Fibroblast of the aortic adventitia (primary cell): Measurements from ENCODE around the gene ALMS1. TPM values are rescaled to one million over a fixed set of nuclear protein-coding genes. Genes with fewer than 3 reads are reported as not detected.
"Not testable (repeated sequence)": the region's sequence is repeated elsewhere in the genome, so short reads cannot be mapped to it uniquely, and the experiment has no call there.

Source experiments
- DNase-seq: peaks from one replicate; pipeline ENCODE4 v3.0.0-alpha.2; 2010; ENCODE audit warnings: low read depth
- H3K4me3 ChIP-seq: 2 replicates; pipeline ENCODE4 v1.5.1; 2011; ENCODE audit warnings: low read depth, mild to moderate bottlenecking, control low read depth, low read length, moderate library complexity
- CTCF ChIP-seq: IDR thresholded peaks from 2 replicates; pipeline ENCODE4 v1.5.1; 2011; ENCODE audit warnings: mild to moderate bottlenecking, low read length, control low read depth, inconsistent platforms; ENCODE audit not compliant: insufficient read depth
- total RNA-seq: library from RNA; depleted of rRNA; stranded (reverse); fragments of >200 nt; gene quantifications from 2 replicates; pipeline ENCODE4 v1.2.3, GENCODE V29; 2012; ENCODE audit warnings: low replicate concordance

Gene ALMS1
- total RNA-seq, 1 donor, result 28.2 TPM

- H3K4me3 ChIP-seq, result no peak overlapping the region
- DNase-seq, result no peak
- TF ChIP-seq CTCF, result no peak
Measured at GRCh38 chr2:73611867-73612266, 226.2 kb downstream of the ALMS1 start.

DNA sequence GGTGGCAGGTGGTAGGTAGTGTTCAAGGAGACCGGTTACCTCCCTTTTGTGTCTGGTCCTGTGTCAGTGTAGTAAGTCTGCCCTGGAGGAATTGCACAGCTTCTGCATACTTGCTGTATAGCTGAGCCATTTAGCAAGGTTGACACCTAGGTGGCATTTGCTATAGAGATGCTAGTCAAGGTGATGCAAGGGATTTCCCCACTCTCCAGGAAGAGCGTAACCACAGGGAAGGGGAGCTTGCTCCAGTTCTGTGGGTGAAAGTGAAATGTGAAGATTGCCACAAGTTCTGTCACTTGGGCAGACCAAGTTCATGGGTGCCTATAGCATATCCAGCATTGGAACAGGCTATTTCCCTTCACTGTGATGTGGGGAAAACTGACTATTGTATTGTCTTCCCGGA lies 228.5 kb downstream of the ALMS1 start:
- no peak for DNase-seq
- TF ChIP-seq CTCF, result no peak
- no peak overlapping the region for H3K4me3 ChIP-seq

DNA sequence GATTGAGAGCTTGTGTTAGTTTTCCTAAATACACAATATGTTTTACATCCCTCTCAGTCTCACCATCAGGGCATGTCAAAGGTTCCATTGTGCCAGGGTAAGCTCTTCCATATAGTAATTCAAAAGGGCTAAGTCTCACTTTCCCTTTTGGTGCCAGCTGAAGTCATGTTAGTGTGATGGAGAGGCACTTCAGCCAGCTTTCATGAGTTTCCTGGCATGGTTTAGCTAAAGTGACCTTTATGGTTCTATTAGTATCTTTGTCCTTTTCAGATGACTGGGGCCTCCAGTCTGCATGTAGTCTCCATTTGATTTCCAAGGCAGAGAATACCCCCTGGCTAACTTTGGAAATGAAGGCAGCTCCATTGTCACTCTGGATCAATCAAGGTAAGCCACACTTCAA lies 229.4 kb downstream of the ALMS1 start:
- H3K4me3 ChIP-seq, result no peak overlapping the region
- TF ChIP-seq CTCF, result no peak
- DNase-seq, result no peak

DNA sequence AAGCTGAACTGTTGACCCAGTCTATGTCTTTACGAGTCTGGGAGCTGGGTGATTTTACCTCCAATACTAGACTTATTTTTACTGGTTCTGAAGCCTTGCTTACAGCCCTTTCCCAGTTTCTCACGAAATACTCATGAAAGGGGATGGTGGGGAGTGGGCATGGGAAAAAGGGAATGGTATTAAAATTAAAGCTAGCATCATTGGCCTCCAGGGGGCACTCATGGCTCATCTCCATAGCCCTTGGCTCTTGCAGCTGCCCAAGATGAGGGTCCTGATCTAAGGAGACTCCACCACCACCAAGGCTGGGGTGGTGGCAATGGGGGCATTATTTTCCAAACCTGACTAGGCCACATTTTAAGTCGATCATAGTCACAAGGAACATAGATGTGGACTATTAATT lies 234.3 kb downstream of the ALMS1 start:
- DNase-seq, H3K4me3 ChIP-seq: not testable (repeated sequence)

- not testable (repeated sequence) for DNase-seq
Measured at GRCh38 chr2:73624036-73624435, 238.4 kb downstream of the ALMS1 start.

DNA sequence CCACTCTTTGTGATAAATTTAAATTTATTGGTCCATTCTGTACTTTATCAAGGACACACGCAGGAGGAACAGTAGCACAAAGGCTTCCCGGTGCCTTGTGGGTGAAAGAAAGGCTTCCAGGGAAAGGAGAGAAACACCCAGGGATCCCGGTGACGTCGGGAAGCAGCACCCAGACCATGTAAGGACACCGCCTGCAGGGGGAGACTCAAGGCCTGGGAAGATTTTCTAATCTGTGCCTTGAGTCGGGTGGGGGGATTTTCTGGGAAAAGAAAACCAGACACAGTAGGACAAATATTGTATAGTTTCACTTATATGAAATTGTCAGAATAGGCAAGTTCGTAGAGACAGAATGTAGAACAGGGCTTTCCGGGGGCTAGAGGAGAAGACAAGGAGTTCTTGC lies 239.0 kb downstream of the ALMS1 start:
- H3K4me3 ChIP-seq, DNase-seq: not testable (repeated sequence)

More at GRCh38 chr2:73624036-73624435, 238.4 kb downstream of the ALMS1 start:
- not testable (repeated sequence) for H3K4me3 ChIP-seq

DNA sequence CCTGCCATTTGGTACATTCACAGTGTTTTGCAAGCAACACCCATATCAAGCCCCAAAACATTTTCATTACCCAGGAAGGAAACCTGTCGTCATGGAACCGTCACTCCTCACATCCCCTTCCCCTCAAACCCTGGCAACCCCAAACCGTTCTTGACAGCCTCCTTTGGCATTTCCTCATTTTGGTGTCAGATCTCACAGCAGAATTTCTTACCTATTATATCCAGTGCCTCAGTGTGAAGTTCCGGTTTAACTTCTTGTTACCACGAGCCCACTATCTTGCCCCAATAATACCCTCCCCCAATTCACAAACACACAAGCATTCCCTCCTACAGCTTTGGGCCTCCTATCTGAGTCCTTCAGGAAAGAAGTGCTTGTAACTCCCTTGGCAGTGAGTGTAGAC lies 240.6 kb downstream of the ALMS1 start:
- not testable (repeated sequence) for H3K4me3 ChIP-seq, DNase-seq

DNA sequence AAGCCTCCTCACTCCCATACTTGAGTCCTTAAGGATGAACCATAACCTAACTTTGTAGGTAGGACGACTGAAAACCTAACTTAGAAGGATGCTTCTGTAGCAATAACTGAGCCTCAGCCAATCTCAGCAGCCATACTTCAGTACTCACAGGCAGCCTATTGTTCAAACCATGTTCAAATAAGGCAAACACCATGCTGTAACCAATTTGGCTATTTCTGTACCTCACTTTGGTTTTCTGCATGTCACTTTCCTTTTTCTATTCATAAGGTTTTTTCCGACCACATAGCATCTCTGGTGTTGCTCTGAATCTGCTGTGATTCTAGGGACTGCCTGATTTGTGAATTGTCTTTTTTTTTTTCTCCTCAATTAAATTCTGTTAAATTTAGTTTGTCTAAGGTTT lies 242.9 kb downstream of the ALMS1 start:
- DNase-seq, H3K4me3 ChIP-seq: not testable (repeated sequence)

DNA sequence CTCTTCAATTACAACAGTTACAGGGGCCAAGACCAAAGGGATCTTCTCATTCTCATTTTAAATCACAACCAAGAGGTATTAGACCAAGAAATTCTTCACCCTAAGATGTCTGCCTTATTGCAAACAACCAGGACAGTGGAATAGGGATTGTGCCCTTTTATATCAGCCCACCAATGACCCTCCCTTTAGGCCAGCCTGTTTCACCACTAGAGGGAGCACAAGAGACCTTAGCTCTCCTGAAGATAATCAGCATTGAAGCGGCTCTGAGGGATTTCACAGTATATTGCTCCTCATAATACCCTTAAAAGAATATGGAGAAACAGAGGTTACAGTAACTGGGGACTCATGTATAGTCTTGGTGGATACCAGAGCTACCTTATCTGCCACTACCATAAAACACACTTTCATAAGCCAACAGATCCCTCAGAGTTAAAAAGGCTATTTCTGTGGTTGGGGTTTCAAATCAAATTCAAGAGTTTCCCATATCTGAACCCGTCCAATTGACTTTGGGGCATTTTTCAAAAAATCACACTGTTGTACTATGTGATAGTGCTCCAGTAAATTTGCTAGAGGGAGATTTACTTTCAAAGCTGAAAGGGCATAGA lies 245.1 kb downstream of the ALMS1 start:
- not testable (repeated sequence) for H3K4me3 ChIP-seq, DNase-seq

DNA sequence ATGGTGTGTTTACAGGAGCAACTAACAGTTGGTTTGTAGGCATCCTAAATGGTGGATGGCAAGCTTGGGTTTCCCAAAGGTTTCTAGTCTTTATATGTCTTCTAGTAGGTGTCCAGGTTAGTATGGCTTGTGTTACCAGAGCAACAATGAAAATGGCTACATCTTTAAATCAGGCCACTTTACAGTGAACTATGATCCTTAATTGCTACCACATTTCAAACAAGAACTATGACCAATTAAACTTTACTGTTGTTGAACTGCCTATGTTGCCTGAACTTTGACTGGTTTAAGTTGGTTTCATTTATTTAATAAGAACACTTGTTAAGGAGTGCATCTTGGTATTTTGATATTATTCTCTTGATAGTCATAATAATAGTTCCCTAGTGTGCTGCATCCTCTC lies 251.3 kb downstream of the ALMS1 start:
- not testable (repeated sequence) for H3K4me3 ChIP-seq, DNase-seq

More for the DNA sequence above, 245.1 kb downstream of the ALMS1 start:
- peak; percentile 49 for TF ChIP-seq CTCF
